ENCODE measurements around the gene IGFL1.
"Not testable (repeated sequence)": the region's sequence is repeated elsewhere in the genome, so short reads cannot be mapped to it uniquely, and the experiment has no call there.

IGFL1 gene

GRCh38 chr19:46209051-46209450 lies 20.5 kb upstream of the IGFL1 start:
- peak; percentile 68 to 79 for DNase-seq
- TF ChIP-seq POLR2A (IDR thresholded peaks at IDR 0.05; ENCODE audit: low read length) (no peak), GATA1 (IDR thresholded peaks at IDR 0.05; ENCODE audit: low read depth, low read length) (no peak)

GRCh38 chr19:46209472-46209871 lies 20.1 kb upstream of the IGFL1 start:
- DNase-seq = peak; percentile 31 to 61
- TF ChIP-seq POLR2A (IDR thresholded peaks at IDR 0.05; ENCODE audit: low read length) (no peak), GATA1 (IDR thresholded peaks at IDR 0.05; ENCODE audit: low read depth, low read length) (no peak)

GRCh38 chr19:46210669-46211068 lies 18.9 kb upstream of the IGFL1 start:
- peak; percentile 45 to 63 for DNase-seq
- TF ChIP-seq POLR2A (IDR thresholded peaks at IDR 0.05; ENCODE audit: low read length) (no peak), GATA1 (IDR thresholded peaks at IDR 0.05; ENCODE audit: low read depth, low read length) (no peak)

DNA sequence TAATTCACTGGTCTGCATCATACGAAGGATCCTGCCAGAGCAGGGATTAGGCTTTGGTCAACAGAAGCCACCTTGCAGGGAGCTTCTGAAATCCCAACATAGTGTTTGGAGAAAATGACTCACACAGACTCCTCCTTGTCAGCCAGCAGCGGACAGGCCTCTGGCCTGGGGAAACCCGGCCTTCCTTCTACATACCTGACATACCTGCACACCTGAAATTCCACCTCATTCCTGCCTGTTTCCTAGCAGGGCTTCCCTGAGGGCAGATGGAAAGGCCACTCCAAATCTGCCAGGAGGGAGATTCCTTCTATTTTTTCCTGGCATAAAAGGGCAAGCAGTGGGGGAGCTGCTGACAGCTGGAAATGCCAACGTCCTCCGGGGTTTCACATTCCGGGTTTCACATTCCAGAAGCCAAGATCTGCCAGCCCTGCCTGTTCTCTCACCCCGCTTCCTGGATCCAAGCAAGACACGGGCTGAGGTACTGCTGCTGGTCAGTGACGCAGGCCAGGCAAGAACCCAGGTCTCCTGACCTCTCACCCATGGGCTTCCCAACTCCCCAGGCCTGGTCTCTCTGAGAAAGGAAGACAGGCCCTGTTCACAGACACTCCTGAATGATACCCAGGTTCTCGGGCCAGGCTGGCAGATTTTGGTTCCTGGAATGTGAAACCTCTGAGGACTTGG lies 18.2 kb upstream of the IGFL1 start:
- no peak for TF ChIP-seq POLR2A (IDR thresholded peaks at IDR 0.05; ENCODE audit: low read length)
- no peak for TF ChIP-seq GATA1 (IDR thresholded peaks at IDR 0.05; ENCODE audit: low read depth, low read length)
- no peak for DNase-seq

DNA sequence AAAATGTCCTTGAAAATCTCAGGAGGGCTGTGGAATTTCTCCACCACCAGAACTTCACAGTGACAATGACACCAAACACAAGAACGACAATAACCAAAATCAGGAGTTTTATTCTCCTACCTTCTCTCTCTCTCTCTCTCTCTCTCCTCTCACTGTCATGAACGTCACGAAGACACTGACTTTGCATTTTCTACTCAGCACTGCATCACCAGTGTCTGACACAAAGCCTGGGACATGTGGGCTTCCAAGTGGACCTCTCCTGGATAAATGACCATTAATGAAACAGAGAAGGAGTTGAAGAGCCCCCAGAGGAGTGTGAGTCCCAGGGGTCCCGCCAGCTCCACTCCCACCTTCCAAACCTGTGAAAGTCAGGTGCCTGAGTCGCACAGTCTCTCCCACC lies 16.9 kb upstream of the IGFL1 start:
- peak in 1 of 2 experiments; percentile 23 for DNase-seq

GRCh38 chr19:46213156-46213555 lies 16.4 kb upstream of the IGFL1 start:
- DNase-seq = no peak
- no peak for TF ChIP-seq POLR2A (IDR thresholded peaks at IDR 0.05; ENCODE audit: low read length)
- no peak for TF ChIP-seq GATA1 (IDR thresholded peaks at IDR 0.05; ENCODE audit: low read depth, low read length)

DNA sequence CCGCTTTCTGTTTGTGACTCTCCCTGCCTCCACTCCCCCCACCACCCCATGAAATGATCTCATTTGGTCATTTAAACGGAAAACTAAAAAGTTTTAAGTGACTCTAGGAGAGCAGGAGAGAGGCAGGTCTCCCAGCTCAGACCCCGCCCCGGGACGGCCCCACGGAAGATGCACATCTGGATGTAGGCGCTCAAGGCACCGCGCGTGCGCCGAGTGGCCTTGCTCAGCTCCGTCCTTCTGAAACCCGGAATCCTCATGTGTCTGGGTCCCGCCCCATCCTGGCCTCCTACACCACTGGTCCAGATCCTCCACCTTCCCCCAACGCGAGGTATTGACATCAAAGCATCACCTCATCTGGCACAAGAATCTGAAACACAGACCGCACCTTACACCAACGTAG lies 15.7 kb upstream of the IGFL1 start:
- DNase-seq = no peak
- TF ChIP-seq POLR2A (IDR thresholded peaks at IDR 0.05; ENCODE audit: low read length) = no peak
- TF ChIP-seq GATA1 (IDR thresholded peaks at IDR 0.05; ENCODE audit: low read depth, low read length) = no peak

DNA sequence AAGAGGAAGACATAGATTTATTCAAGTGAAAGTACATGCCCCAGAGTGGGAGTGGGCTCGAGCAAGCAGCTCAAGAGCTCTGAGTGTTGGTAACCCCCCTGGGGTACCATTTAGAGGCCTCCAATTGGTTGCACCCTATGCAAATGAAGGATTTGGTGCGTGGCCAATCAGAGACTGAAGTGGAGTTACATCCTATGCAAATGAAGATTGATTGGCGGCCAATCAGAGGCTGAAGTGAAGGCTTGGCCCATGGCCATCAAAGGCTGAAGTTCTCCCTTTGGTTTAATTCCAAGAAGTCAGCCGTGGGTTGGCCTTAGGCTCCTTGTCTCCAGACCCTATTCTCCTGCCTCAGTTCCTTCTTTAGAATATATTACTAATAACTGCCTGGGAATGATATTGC lies 12.9 kb upstream of the IGFL1 start:
- no peak for DNase-seq
- TF ChIP-seq POLR2A (IDR thresholded peaks at IDR 0.05; ENCODE audit: low read length) (no peak), GATA1 (IDR thresholded peaks at IDR 0.05; ENCODE audit: low read depth, low read length) (no peak)

- DNase-seq = no peak
- TF ChIP-seq POLR2A (IDR thresholded peaks at IDR 0.05; ENCODE audit: low read length) = no peak
- no peak for TF ChIP-seq GATA1 (IDR thresholded peaks at IDR 0.05; ENCODE audit: low read depth, low read length)
Measured at GRCh38 chr19:46217476-46217875, 12.1 kb upstream of the IGFL1 start.

DNA sequence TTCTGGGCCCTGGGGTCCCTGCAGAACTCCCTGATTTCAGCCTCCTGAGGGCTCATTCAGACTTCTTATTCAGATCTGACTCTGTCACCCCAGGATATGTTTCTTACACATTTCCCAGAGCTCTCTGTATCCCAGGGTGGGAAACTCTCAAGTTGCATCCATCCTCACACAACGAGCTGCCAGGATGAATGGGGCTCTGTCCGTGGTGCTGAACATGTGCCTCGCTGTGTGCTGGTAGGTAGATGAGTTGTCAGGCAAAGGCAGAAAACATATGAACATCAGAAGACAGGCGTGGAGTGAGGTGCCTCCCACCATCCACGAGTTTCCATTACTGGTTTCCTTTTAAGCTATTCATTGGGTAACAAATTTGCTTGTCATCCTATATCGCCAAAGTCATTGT lies 11.4 kb upstream of the IGFL1 start:
- TF ChIP-seq GATA1 (IDR thresholded peaks at IDR 0.05; ENCODE audit: low read depth, low read length) (no peak), POLR2A (IDR thresholded peaks at IDR 0.05; ENCODE audit: low read length) (no peak)
- peak; percentile 37 to 63 for DNase-seq

DNA sequence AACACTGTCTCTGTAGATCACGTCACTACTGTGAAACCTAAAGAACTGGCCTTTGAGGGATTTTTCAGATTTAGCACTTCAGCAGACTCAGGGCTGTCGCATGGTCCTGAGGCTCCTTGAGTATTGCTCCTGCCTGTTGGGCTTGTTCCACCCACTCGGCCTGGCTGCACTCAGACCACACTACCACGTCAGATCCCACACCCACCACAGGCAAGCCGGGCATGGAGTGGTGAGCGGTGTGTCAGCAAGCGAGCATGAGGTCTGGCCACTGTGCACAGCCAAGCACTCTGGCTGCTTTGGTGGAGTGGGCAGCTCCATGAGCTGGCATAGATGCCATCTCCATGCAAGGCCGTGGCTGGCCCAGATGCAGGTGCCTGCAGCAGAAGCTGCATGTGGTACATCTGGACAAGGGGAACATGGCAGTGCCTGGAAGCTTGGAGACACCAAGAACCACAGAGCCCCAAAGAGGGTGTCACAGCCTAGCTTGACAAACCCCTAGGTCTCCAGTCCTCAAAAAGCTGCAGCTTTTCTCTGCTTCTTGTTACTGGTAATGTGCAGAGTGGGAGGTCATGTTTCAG lies 9.4 kb upstream of the IGFL1 start:
- TF ChIP-seq GATA1 (IDR thresholded peaks at IDR 0.05; ENCODE audit: low read depth, low read length) = no peak
- TF ChIP-seq POLR2A (IDR thresholded peaks at IDR 0.05; ENCODE audit: low read length) = no peak

DNA sequence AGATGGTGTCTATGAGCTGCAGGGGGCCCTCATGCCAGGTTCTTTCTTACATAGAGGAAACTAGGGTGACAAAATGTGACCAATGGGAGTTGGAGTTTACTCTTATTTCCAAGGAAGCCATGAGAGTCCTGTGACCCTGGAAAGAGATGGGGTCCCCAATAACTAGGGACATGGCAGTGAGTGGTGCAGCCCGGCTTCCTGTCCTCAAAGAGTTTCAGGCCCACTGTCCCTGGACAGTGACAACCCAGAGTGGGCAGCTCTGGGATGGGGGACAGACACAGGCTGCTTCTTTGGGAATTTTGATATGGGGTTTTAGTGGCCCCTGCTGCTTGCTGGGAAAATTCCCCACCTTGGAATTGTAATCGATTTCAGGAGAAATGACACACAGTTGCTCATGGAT lies 8.4 kb upstream of the IGFL1 start:
- TF ChIP-seq POLR2A (IDR thresholded peaks at IDR 0.05; ENCODE audit: low read length) (no peak), GATA1 (IDR thresholded peaks at IDR 0.05; ENCODE audit: low read depth, low read length) (no peak)
- DNase-seq = no peak

More for the DNA sequence above, 9.4 kb upstream of the IGFL1 start:
- DNase-seq = no peak

- TF ChIP-seq POLR2A (IDR thresholded peaks at IDR 0.05; ENCODE audit: low read length) (no peak), GATA1 (IDR thresholded peaks at IDR 0.05; ENCODE audit: low read depth, low read length) (no peak)
- no peak for DNase-seq
Measured at GRCh38 chr19:46221981-46222610, 7.4 kb upstream of the IGFL1 start.

DNA sequence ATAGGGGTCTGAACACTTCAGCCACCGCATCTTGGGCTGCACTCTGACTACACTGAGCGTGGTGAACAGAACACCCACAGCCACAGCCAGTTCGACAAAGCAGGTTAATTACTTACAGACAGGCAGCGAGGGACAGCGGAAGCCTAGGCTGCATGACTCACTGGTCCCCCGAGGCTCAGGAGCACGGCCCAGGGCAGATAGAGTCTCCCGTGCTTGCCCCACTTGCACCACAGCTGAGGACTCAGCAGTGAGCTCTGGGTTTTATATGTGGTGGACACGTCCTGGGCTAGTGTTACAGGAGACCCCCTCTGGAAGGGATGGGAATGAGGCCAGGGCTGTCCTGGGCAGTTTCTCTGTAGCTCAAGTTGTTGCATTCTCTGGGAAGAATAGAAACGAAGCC lies 5.8 kb upstream of the IGFL1 start:
- DNase-seq = not testable (repeated sequence)

- TF ChIP-seq GATA1 (IDR thresholded peaks at IDR 0.05; ENCODE audit: low read depth, low read length) = no peak
- no peak for TF ChIP-seq POLR2A (IDR thresholded peaks at IDR 0.05; ENCODE audit: low read length)
- no peak for DNase-seq
Measured at GRCh38 chr19:46224773-46225172, 4.8 kb upstream of the IGFL1 start.

Data from erythroblast (primary cell).